Activated T-helper 1 cell treated with anti-CD3 and anti-CD28 coated beads, Interleukin-2, amount 50 U/mL, for 16 hours (primary cell): ENCODE results near the gene CDKL2.

Source experiments
- DNase-seq, 2 donors: peaks; one replicate each; pipeline ENCODE4 v3.0.0-alpha.2; 2020; ENCODE audit warnings: low read depth in 1 of 2, low spot score in 1 of 2

The CDKL2 gene

DNA sequence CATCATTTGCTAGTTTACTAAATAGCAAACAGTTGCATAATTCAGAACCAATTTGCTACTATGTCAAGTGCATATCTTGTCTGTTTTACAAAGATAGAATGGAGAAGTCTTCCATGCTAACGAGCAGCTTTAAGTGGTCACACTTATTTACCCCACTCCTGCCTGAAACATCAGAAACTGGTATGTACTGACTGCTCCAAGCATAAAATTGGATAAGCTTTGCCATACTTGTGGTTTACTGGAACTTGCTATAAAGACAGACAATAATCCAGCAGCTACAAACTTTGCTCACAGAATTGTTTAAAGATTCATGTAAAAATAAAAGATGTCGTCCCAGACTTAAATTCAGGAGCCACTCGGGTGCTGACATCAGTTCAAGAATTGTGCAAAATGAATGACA is 13.3 kb upstream of the CDKL2 start:
- no peak for DNase-seq

- no peak for DNase-seq
Measured at GRCh38 chr4:75639124-75639695, 8.9 kb upstream of the CDKL2 start.

DNA sequence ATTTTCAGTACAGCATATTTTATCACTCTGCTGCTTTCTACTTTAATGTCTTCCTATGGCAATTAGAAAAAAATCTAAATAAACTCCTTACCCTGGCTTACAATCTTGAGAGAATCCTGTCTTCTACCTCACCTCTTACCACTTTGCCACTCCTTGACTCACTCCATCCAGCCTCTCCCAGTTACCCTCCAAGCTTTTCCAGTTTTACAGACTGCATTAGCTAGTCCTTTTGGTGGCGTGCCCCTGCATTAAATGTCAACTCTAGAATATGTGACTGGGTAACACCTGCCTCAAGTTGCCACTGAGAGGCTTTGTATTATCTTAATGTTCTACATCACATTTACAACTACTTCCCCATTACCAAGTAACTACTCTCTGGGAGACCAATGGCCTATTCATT is 7.5 kb upstream of the CDKL2 start:
- no peak for DNase-seq

GRCh38 chr4:75637176-75637575 is 6.8 kb upstream of the CDKL2 start:
- no peak for DNase-seq

- DNase-seq: no peak
Measured at GRCh38 chr4:75634951-75635350, 4.6 kb upstream of the CDKL2 start.

GRCh38 chr4:75634281-75634680 is 4.0 kb upstream of the CDKL2 start:
- DNase-seq: no peak

- no peak for DNase-seq
Measured at GRCh38 chr4:75633846-75634245, 3.5 kb upstream of the CDKL2 start.

DNA sequence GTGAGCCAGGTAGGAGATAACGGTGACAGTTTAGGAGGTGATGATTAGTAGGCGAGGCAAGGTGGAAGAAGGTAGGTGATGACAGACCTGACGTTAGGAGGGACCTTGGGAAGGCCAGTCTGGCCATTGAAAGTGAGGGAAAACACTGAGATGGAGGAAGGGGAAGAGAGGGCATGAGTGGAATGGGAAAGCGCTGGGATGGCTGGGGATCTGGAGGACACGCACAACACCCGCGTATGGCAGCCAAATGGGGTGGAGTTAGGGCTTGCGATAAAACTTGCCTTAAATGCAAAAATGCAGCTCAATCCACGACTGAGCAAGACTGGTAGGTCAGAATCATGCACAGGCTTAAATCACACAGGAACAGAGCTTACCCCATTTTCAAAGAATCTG is 605 bp upstream of the CDKL2 start:
- no peak for DNase-seq

DNA sequence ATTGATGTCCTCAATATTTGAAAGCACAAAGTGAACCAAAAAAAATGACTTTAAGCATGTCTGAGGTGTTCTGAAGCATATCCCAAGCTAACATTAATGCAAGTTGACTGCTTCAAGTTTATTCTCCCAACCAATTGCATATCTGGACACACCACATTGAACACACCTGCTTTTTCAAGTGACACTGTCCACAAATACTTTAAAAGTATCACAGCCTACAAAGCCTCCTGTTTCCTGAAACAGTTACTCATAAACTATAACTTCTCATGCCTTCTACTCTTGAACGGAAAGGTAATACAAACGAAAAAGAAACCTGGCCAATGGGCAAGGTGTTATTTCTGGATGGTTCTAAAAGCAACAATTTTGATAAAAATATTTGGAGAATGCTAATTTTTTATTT is 1.1 kb downstream of the CDKL2 start:
- no peak for DNase-seq

DNA sequence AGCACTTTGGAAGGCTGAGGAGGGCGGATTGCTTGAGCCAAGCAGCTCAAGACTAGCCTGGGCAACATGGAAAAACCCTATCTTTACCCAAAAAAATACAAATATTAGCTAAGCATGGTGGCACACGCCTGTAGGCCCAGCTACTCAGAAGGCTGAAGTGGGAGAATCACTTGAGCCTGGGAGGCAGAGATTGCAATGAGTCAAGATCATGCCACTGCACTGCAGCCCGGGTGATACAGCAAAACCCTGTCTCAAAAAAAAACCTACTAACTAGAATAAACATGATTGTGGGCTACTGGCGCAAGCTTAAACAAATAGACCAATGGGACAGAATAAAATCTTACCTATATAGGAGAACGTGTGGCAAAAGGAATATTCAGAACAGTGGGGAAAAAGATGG is 7.3 kb downstream of the CDKL2 start:
- no peak for DNase-seq

- DNase-seq: no peak
Measured at GRCh38 chr4:75621715-75622114, 8.6 kb downstream of the CDKL2 start.

DNA sequence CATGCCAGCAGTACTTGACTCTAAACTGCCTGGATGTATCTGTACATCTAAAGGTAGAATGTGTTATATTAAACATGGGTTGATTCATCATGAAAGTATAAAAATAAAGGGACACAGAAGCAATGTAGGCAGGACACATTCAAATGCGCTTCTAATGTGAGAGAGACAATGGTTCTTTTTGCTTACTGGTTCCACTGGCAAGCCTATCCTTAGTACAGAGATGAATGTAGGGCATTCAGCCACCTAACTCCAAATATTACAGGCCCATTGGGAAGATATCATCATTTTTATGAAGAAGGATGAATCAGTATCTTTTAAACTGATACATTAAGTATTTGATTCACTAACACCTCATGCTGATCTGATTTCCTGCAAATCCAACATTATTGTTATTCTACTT is 18.0 kb downstream of the CDKL2 start:
- DNase-seq: no peak

- no peak for DNase-seq
Measured at GRCh38 chr4:75605928-75606327, 24.4 kb downstream of the CDKL2 start.

DNA sequence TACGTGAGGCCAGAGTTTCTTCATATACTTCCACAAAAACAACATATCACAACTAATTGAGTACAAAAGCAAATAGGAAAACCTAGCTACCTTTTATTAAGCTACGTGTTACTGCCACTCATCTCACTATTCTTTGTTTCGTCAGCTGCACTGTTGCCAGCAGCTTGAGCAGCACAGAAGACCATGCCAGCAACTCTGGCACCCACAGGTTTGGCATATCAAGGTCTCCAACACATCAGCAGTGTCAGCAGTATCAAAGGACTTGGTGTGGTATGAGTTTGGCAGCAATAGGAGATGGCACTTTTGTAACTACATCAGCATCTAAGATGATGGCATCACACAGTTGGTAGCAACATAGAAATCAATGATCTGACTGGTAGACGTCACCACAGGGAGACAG is 30.7 kb downstream of the CDKL2 start:
- no peak for DNase-seq

- DNase-seq: no peak
Measured at GRCh38 chr4:75598390-75598789, 31.9 kb downstream of the CDKL2 start.

DNA sequence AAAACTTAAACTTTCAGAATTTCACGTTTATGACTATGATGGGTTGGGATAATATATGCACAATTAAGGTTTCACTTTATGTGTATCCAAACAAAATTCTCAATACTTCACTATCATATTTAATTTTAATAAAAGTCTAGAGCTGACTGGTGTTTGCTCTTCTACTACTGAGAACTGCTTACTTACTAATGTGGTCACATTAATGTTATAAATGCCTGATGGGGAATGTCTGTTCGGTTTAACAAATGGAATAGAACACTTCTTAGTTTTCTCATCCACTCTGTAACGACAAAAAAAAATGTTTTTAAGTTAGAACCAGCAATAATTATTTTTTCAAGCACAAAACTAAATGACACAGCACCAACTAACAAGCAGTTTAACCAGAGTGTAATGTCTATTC is 34.3 kb downstream of the CDKL2 start:
- no peak for DNase-seq

- no peak for DNase-seq
Measured at GRCh38 chr4:75593393-75593792, 36.9 kb downstream of the CDKL2 start.

DNA sequence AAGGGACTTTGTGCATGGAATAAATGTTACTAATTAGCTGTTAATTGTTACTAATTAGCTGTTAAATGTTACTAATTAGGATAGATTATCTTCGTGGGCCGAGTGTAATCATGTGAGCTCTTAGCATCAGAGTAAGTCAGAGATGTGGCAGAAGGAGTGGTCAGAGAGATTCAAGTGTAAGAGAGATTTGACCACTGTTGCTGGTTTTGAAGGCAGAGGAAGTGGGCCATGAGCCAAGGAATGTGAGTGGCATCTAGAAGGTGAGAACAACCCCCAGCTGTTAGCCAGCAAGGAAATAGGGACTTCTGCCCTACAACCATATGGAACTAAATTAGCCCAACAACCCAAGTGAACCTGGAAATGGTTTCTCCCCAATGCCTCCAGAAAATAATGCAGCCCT is 46.3 kb downstream of the CDKL2 start:
- DNase-seq: no peak

DNA sequence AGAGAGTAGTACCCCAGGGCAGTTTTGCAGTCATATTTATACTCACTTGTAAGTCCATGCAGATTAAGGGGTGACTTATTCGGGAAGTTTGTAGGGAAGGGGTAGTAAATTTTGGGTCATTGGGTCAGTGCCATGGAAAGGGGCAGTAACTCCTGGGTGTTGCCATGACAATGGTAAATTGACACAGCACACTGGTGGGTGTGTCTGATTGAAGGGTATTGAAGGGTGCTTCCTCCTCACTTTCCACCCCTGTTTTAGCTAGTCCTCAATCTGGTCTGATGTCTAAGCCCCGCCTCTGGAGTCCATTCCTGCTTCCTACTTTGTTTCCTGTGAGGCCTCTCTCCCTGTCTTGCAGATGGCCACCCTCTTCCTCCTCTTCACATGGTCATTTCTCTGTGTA is 62.6 kb downstream of the CDKL2 start:
- DNase-seq: no peak

- no peak for DNase-seq
Measured at GRCh38 chr4:75566911-75567310, 63.4 kb downstream of the CDKL2 start.

DNA sequence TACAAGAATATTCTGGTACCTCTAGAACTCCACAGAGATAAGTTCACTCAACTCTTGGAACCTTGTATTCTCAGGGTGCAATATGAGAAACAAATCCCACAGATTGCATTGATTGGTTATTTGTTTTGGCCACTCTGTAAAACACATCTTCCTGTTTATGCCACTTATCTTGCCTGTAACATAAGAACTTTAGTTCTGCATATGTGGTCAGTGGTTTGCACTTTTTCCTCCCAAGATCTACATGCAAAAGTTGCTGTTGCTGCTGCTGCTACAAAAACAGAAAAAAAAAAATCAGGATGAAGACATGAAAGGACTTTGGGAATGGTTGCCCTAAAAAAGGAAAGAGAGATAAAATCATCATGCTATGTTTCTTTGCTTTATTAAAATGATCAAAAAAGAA is 64.8 kb downstream of the CDKL2 start:
- DNase-seq: no peak

GRCh38 chr4:75564023-75564422 is 66.3 kb downstream of the CDKL2 start:
- no peak for DNase-seq

- DNase-seq: no peak
Measured at GRCh38 chr4:75561789-75562188, 68.5 kb downstream of the CDKL2 start.

DNA sequence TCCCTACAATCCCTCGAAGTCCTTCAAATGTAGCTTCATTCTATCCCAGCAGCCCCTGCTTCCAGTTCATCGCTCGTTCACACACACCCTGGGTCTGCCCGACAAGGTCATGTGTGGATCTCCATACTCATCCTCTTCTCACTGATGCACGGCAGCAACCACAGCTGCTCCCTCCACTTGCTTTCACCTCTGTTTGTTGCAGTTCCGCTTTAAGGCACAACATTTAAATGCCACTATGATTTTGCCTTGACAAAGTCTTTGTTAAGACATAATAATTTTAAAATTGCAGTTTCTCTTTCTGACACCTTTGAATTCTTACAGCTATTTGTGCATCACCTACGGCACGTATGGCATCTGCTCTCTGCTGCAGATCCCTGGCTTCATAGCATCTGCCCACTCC is 72.6 kb downstream of the CDKL2 start:
- no peak for DNase-seq
